GM19438 (cell line): Measurements from ENCODE around the gene ZNF84.

Experiments
- ATAC-seq: cut with Tn5 transposase; IDR thresholded peaks from one replicate; pipeline ENCODE4 v1.9.1; 2021; ENCODE audit warnings: low read depth; ENCODE audit not compliant: unreplicated experiment

Gene ZNF84

GRCh38 chr12:133108150-133108549 is 70.8 kb downstream of the ZNF84 start:
- ATAC-seq = no peak
